Measurements from ENCODE around the gene ZNF469. TPM values are rescaled to one million over a fixed set of nuclear protein-coding genes. Genes with fewer than 3 reads are reported as not detected.

Gene ZNF469
- total RNA-seq, 1 donor from 2014 or later = 28.7 TPM

DNA sequence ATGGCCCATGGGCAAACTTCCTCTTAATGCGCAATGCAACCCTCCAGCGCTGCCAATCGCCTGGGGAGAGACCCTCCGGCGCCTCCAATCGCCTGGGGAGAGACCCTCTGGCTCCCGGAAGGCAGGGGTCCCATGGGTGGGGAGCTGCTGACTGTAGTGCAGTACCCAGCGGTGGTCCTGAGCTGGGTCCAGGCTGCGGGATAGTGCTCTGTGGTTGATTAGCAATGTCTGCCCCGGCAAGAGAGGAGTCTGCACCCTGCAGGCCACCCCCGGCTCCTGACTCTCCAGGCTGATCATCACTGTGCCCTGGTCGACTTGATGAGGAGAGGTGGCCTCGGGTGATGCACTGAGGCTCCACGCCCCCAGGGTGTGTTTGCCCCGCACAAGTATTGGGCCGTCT lies 44.6 kb upstream of the ZNF469 start:
- H3K27me3 Mint-ChIP-seq (ENCODE audit: low read depth) = no peaks in the 10 kb centered on the region
- H3K4me1 Mint-ChIP-seq = peaks cover 5% of the 10 kb centered on the region
- no peak overlapping the region for H3K27ac Mint-ChIP-seq
- peaks cover 9% of the 10 kb centered on the region for H3K9me3 Mint-ChIP-seq
- TF ChIP-seq, protein P1, sequence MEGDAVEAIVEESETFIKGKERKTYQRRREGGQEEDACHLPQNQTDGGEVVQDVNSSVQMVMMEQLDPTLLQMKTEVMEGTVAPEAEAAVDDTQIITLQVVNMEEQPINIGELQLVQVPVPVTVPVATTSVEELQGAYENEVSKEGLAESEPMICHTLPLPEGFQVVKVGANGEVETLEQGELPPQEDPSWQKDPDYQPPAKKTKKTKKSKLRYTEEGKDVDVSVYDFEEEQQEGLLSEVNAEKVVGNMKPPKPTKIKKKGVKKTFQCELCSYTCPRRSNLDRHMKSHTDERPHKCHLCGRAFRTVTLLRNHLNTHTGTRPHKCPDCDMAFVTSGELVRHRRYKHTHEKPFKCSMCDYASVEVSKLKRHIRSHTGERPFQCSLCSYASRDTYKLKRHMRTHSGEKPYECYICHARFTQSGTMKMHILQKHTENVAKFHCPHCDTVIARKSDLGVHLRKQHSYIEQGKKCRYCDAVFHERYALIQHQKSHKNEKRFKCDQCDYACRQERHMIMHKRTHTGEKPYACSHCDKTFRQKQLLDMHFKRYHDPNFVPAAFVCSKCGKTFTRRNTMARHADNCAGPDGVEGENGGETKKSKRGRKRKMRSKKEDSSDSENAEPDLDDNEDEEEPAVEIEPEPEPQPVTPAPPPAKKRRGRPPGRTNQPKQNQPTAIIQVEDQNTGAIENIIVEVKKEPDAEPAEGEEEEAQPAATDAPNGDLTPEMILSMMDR (IDR thresholded peaks at IDR 0.05; ENCODE audit: unreplicated experiment) = no peak
- DNase-seq (ENCODE audit: low spot score in 2 of 2, unreplicated experiment in 2 of 2) = no peak
- H3K36me3 Mint-ChIP-seq = no peaks in the 10 kb centered on the region
- H3K4me3 Mint-ChIP-seq = no peak overlapping the region

DNA sequence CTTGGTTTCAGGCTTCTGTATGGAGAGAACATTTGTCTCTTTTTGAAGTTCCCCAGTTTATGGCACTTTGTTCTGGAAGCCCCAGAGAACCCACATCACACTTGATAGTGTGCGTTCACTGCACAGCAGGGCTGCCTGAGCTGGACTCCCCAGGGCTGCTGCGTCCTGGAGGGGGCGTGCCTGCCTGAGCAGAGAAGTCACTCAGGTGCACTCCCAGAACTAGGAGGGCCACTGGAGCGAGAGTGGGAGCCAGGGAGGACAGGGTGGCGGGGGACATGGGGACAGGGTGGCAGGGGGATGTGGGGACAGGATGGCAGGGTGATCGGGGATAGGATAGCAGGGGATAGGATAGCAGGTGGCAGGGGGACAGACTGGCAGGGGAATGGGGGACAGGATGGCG lies 43.9 kb upstream of the ZNF469 start:
- Mint-ChIP-seq H3K4me3 (no peak overlapping the region), H3K27me3 (ENCODE audit: low read depth) (no peaks in the 10 kb centered on the region), H3K9me3 (peaks cover 17% of the 10 kb centered on the region), H3K36me3 (no peaks in the 10 kb centered on the region), H3K27ac (no peak overlapping the region), H3K4me1 (peaks cover 5% of the 10 kb centered on the region)
- DNase-seq (ENCODE audit: low spot score in 2 of 2, unreplicated experiment in 2 of 2) = no peak
- TF ChIP-seq, protein P1 (IDR thresholded peaks at IDR 0.05; ENCODE audit: unreplicated experiment) = no peak

GRCh38 chr16:88339930-88340754 lies 42.6 kb upstream of the ZNF469 start:
- Mint-ChIP-seq H3K4me1 (peaks cover 5% of the 10 kb centered on the region), H3K27me3 (ENCODE audit: low read depth) (no peaks in the 10 kb centered on the region), H3K27ac (no peak overlapping the region), H3K36me3 (no peaks in the 10 kb centered on the region), H3K4me3 (no peak overlapping the region), H3K9me3 (peaks cover 17% of the 10 kb centered on the region)
- no peak for DNase-seq (ENCODE audit: low spot score in 2 of 2, unreplicated experiment in 2 of 2)
- TF ChIP-seq, protein P1 (IDR thresholded peaks at IDR 0.05; ENCODE audit: unreplicated experiment) = no peak

DNA sequence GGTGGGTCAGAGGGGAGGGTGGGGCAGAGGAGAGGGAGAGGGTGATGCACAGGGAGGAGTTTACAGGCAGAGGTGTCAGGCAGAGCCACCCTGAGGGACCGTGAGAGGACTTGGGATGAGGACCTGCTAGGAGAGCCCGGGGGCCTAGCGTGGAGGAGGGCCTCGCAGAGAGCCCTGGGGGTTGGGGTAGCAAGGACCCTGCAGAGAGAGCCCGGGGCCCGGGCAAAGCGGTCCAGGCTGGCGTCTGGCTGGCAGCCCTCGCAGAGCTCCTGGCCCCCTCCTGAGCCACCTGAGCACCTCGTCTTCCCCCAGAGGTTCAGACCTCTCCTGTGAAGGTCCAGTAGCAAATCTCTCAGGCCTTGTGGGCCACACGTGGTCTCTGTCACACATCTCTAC lies 42.0 kb upstream of the ZNF469 start:
- peaks cover 17% of the 10 kb centered on the region for H3K9me3 Mint-ChIP-seq
- no peaks in the 10 kb centered on the region for H3K36me3 Mint-ChIP-seq
- no peak for DNase-seq (ENCODE audit: low spot score in 2 of 2, unreplicated experiment in 2 of 2)
- H3K4me3 Mint-ChIP-seq = no peak overlapping the region
- TF ChIP-seq, protein P1 (IDR thresholded peaks at IDR 0.05; ENCODE audit: unreplicated experiment) = no peak
- H3K4me1 Mint-ChIP-seq = peaks cover 5% of the 10 kb centered on the region
- no peak overlapping the region for H3K27ac Mint-ChIP-seq
- no peaks in the 10 kb centered on the region for H3K27me3 Mint-ChIP-seq (ENCODE audit: low read depth)

DNA sequence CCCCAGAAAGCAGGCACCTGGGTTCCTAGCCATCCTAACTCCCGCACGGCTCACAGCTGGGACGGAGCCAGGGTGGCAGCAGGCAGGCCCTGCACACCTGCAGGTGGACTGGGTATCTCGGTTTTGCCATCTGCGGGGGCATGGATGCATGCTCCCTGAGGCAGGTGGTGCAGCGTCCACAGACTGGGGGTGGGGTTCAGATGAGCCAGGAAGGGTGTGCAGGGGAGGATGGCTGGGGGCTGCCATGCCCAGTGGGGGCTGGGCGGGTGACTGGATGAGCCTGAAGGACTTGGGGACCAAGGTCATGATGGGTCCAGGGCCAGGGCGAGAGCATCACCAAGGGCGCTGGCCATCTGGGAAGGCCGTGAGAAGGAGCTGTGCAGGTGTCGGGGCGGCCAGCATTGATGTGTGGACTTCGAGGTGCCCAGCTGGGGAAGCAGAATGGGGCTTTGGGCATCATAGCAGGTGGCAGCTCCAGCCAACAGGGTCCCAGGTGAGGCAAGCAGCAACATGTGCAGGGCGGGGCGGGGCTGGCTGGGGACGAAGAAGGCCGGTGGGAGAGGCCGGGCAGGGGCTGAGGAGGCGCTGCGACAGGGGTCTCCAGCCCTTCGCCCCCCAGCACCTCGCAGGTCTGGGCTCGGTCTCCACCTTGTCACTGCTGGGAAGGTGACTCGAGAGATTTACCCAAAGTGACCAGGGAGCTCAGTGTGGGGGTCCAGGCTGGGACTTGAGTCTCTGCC lies 41.0 kb upstream of the ZNF469 start:
- Mint-ChIP-seq H3K4me3 (no peak overlapping the region), H3K9me3 (peaks cover 14% of the 10 kb centered on the region), H3K4me1 (peaks cover 5% of the 10 kb centered on the region), H3K36me3 (no peaks in the 10 kb centered on the region), H3K27me3 (ENCODE audit: low read depth) (no peaks in the 10 kb centered on the region), H3K27ac (no peak overlapping the region)
- DNase-seq (ENCODE audit: low spot score in 2 of 2, unreplicated experiment in 2 of 2) = no peak
- TF ChIP-seq, protein P1 (IDR thresholded peaks at IDR 0.05; ENCODE audit: unreplicated experiment) = no peak

All from mesothelial cell of epicardium (in vitro differentiated cells).